ENCODE data around the gene XIAP. TPM values are rescaled to one million over a fixed set of nuclear protein-coding genes. Genes with fewer than 3 reads are reported as not detected.

XIAP gene
- 23.7 to 27.5 TPM (median 25.1 TPM) in 5 replicates for total RNA-seq (2022; extraction: Qiagen RNA extraction)

GRCh38 chrX:123859846-123860838 is at the start of gene XIAP:
TSS of gene XIAP (plus strand) at chrX:123860053. CDS start at chrX:123885663, 25,610 bp downstream.

DNA sequence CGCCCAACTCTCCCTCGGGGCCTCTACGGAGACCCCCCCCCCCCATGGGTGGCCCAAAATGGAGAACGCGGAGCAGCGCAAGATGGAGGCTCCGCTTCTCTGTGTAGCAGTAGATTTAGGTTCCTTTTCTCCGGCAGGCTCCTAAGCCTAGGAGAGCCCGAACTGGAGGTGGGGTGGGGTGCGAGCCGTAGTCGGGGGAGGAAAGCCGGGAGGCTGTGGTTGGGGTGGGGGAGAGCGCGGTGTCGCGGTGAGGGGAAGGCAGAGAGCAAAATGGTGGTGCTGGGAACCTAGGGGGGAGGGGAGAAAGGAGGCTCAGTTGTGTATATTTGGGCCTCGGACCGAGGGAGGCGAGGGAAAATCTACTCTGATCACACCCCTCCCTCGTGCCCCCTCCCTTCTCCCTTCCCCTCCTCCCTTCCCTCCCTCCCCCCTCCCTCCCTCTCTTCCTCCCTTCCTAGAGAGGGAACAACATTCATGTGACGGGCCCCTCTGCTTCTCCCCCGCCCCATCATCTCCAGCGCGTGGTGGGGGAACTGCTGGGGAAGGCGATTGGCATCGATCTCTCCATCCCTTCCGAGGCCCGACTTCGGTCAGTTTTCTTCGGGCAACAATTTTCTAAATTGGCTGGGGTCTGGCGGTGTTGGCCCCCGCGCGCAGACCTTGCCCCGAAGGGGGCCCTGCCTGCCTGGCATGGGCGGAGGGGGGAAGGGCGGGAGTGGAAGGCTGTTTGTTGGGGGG is 101.6 kb downstream of the XIAP start, which contains the start of gene STAG2:
Gene STAG2, plus strand, starts transcription at position 439 of the 738 bp plus-strand sequence. CDS start 60,922 bp downstream, outside the sequence.

Other genes with a start within 250 kb of the XIAP start
- gene THOC2, start 127.0 kb upstream of the XIAP start, total RNA-seq (2022; extraction: Qiagen RNA extraction): 29.6 to 46.1 TPM (median 35.7 TPM) in 5 replicates
- gene STAG2, start 101.7 kb downstream of the XIAP start, total RNA-seq (2022; extraction: Qiagen RNA extraction): 25.0 to 38.6 TPM (median 36.2 TPM) in 5 replicates